Measurements from ENCODE around the gene EBF3. TPM values are rescaled to one million over a fixed set of nuclear protein-coding genes. Genes with fewer than 3 reads are reported as not detected.

EBF3 gene
- total RNA-seq, 3 donors from 2014 or later = 0.23 to 2.8 (median 0.89) TPM

- Histone ChIP-seq H3K9me3 (no peaks in the 10 kb centered on the region), H3K4me3 (no peak overlapping the region), H3K4me1 (ENCODE audit: low read depth) (no peaks in the 10 kb centered on the region), H3K36me3 (ENCODE audit: low read depth) (no peaks in the 10 kb centered on the region)
- TF ChIP-seq CTCF (IDR thresholded peaks at IDR 0.05) = no peak
- intact Hi-C loops (cut with DNase I, micrococcal nuclease) = no loop called here
- ATAC-seq (no peak), DNase-seq (no peak)
These were observed 125.3 kb downstream of the EBF3 start for GRCh38 chr10:129838794-129839193.

GRCh38 chr10:129837909-129838582 lies 126.0 kb downstream of the EBF3 start:
- DNase-seq (no peak), ATAC-seq (no peak)
- no peaks in the 10 kb centered on the region for H3K36me3 ChIP-seq (ENCODE audit: low read depth)
- H3K4me3 ChIP-seq = no peak overlapping the region
- no peak for TF ChIP-seq CTCF (IDR thresholded peaks at IDR 0.05)
- H3K9me3 ChIP-seq = no peaks in the 10 kb centered on the region
- H3K4me1 ChIP-seq (ENCODE audit: low read depth) = no peaks in the 10 kb centered on the region
- intact Hi-C loops (cut with DNase I, micrococcal nuclease) = no loop called here

- Histone ChIP-seq H3K36me3 (ENCODE audit: low read depth) (no peaks in the 10 kb centered on the region), H3K9me3 (no peaks in the 10 kb centered on the region), H3K4me3 (no peak overlapping the region), H3K4me1 (ENCODE audit: low read depth) (no peaks in the 10 kb centered on the region)
- no peak for TF ChIP-seq CTCF (IDR thresholded peaks at IDR 0.05)
- intact Hi-C loops (cut with DNase I, micrococcal nuclease) = no loop called here
- ATAC-seq (no peak), DNase-seq (no peak)
These were observed 127.8 kb downstream of the EBF3 start for GRCh38 chr10:129836253-129836652.

GRCh38 chr10:129833994-129834739 lies 129.9 kb downstream of the EBF3 start:
- intact Hi-C loops (cut with DNase I, micrococcal nuclease) = no loop called here
- Histone ChIP-seq H3K9me3 (no peaks in the 10 kb centered on the region), H3K36me3 (ENCODE audit: low read depth) (no peaks in the 10 kb centered on the region), H3K4me1 (ENCODE audit: low read depth) (no peaks in the 10 kb centered on the region), H3K4me3 (no peak overlapping the region)
- DNase-seq (no peak), ATAC-seq (no peak)
- no peak for TF ChIP-seq CTCF (IDR thresholded peaks at IDR 0.05)

GRCh38 chr10:129833468-129833950 lies 130.6 kb downstream of the EBF3 start:
- Histone ChIP-seq H3K4me3 (no peak overlapping the region), H3K36me3 (ENCODE audit: low read depth) (no peaks in the 10 kb centered on the region), H3K9me3 (no peaks in the 10 kb centered on the region), H3K4me1 (ENCODE audit: low read depth) (no peaks in the 10 kb centered on the region)
- DNase-seq (no peak), ATAC-seq (no peak)
- TF ChIP-seq CTCF (IDR thresholded peaks at IDR 0.05) = no peak
- intact Hi-C loops (cut with DNase I, micrococcal nuclease) = no loop called here

Data from mucosa of descending colon (tissue), 3 donors.